ENCODE results near the gene PDE1C.

Gene PDE1C

GRCh38 chr7:31995134-31995533 is 75.1 kb downstream of the PDE1C start:
- TF ChIP-seq ZFX (IDR thresholded peaks at IDR 0.05; ENCODE audit: borderline replicate concordance) (no peak), CTCF (IDR thresholded peaks at IDR 0.05) (no peak)
- H3K27ac ChIP-seq, result no peak overlapping the region

- no peak overlapping the region for H3K27ac ChIP-seq
- TF ChIP-seq ZFX (IDR thresholded peaks at IDR 0.05; ENCODE audit: borderline replicate concordance) (no peak), CTCF (IDR thresholded peaks at IDR 0.05) (no peak)
Observed at GRCh38 chr7:31991846-31992245, 78.4 kb downstream of the PDE1C start.

- TF ChIP-seq ZFX (IDR thresholded peaks at IDR 0.05; ENCODE audit: borderline replicate concordance), result no peak
- TF ChIP-seq CTCF (IDR thresholded peaks at IDR 0.05), result no peak
- no peak overlapping the region for H3K27ac ChIP-seq
Observed at GRCh38 chr7:31991406-31991805, 78.8 kb downstream of the PDE1C start.

GRCh38 chr7:31986878-31987518 is 83.2 kb downstream of the PDE1C start:
- no peak overlapping the region for H3K27ac ChIP-seq
- TF ChIP-seq CTCF (IDR thresholded peaks at IDR 0.05) (no peak), ZFX (IDR thresholded peaks at IDR 0.05; ENCODE audit: borderline replicate concordance) (no peak)

GRCh38 chr7:31982962-31983361 is 87.2 kb downstream of the PDE1C start:
- no peak overlapping the region for H3K27ac ChIP-seq
- TF ChIP-seq ZFX (IDR thresholded peaks at IDR 0.05; ENCODE audit: borderline replicate concordance) (no peak), CTCF (IDR thresholded peaks at IDR 0.05) (no peak)

- no peak overlapping the region for H3K27ac ChIP-seq
- TF ChIP-seq CTCF (IDR thresholded peaks at IDR 0.05) (no peak), ZFX (IDR thresholded peaks at IDR 0.05; ENCODE audit: borderline replicate concordance) (no peak)
Observed at GRCh38 chr7:31981874-31982390, 88.3 kb downstream of the PDE1C start.

- TF ChIP-seq CTCF (IDR thresholded peaks at IDR 0.05), result no peak
- TF ChIP-seq ZFX (IDR thresholded peaks at IDR 0.05; ENCODE audit: borderline replicate concordance), result no peak
- H3K27ac ChIP-seq, result no peak overlapping the region
Observed at GRCh38 chr7:31979690-31980330, 90.4 kb downstream of the PDE1C start.
